GM23248 (cell line): Measurements from ENCODE around the gene DOCK10.

Experiments used
- EZH2 ChIP-seq: fragments of 200-600 bp; sonication (generic); IDR thresholded peaks from 2 replicates; pipeline ENCODE4 v1.6.1; 2018; ENCODE audit warnings: antibody characterized with exemption, mild to moderate bottlenecking; ENCODE audit not compliant: insufficient read depth, poor library complexity, severe bottlenecking
- EZH2phosphoT487 ChIP-seq: fragments of 200-600 bp; sonication (generic); IDR thresholded peaks from 2 replicates; pipeline ENCODE4 v1.6.1; 2018; ENCODE audit warnings: antibody characterized with exemption, moderate library complexity, mild to moderate bottlenecking, low read depth; ENCODE audit not compliant: insufficient read depth

GRCh38 chr2:224930124-224930523 is 112.1 kb downstream of the DOCK10 start:
- no peak for TF ChIP-seq EZH2
- no peak for TF ChIP-seq EZH2phosphoT487
